ENCODE results near the gene DTX1. TPM values are rescaled to one million over a fixed set of nuclear protein-coding genes. Genes with fewer than 3 reads are reported as not detected.

Gene DTX1
- total and polyA plus RNA-seq, 2 of the 8 experiments (the other 6 are each of a cell fraction or from before 2014, with no cell fraction given), result 4.7 to 6.9 TPM

DNA sequence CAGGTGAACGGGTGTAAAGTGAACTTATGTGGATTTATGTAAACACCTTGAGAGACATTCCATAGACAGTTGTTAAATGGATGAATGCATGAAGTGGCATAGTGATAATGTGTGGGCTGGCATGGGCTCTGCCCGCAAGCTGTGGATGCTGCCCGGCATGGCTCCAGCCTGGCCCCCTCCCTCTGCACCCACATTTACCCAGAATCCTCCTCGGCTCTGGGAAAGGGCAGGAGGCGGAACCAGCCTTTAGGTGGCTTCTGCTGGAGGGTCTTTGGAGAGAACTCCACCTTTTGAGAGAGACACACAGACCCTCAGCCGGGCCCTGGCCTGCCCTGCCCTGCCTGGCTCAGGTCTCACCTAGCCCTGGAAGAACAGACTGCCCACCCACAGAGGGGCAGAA is 60.3 kb downstream of the DTX1 start:
- no peak overlapping the region for H2BK15ac ChIP-seq (ENCODE audit: low read length)
- FAIRE-seq (no peak), DNase-seq (ENCODE audit: low read depth in 1 of 2, low spot score in 2 of 2) (no peak)
- no peak overlapping the region for H3K56ac ChIP-seq (replicated peaks; ENCODE audit: insufficient read length, low read depth, low read length)
- H3K36me3 ChIP-seq (ENCODE audit: control insufficient read depth in 2 of 4, insufficient read depth in 4 of 4, low read length in 3 of 4), result no peaks in the 10 kb centered on the region
- 76% methylated on average over 5 of the region's 6 CpGs; no CpG with 5 or more reads in 1 of the 2 experiments for WGBS, 2 experiments (ENCODE audit: extremely low coverage in 1 of 2, insufficient coverage in 1 of 2, insufficient read length in 1 of 2, insufficient replicate concordance in 2 of 2, low coverage in 1 of 2, low lambda C conversion rate in 2 of 2, missing lambda C conversion rate in 1 of 2)
- no peak overlapping the region for H3K27ac ChIP-seq (ENCODE audit: low read depth, low read length)
- H3K27me3 ChIP-seq (replicated peaks in 1 of 4; ENCODE audit: control insufficient read depth in 3 of 4, extremely low read depth in 1 of 4, insufficient read depth in 3 of 4, low read length in 3 of 4), result no peaks in the 10 kb centered on the region
- no peaks in the 10 kb centered on the region; the same call in 1 of the 2 replicates for H3K79me1 ChIP-seq (ENCODE audit: low read depth, low read length)
- no peak overlapping the region for H4K5ac ChIP-seq (ENCODE audit: insufficient read length, low read depth, low read length)
- no peak overlapping the region for H4K91ac ChIP-seq (replicated peaks; ENCODE audit: insufficient read length, low read length)
- no peak overlapping the region for H2BK120ac ChIP-seq (replicated peaks; ENCODE audit: low read depth, low read length)
- H2AK5ac ChIP-seq (ENCODE audit: low read depth, low read length), result no peak overlapping the region
- H4K8ac ChIP-seq (ENCODE audit: extremely low read depth, insufficient read depth, low read length), result no peak overlapping the region
- no peak overlapping the region for H2BK20ac ChIP-seq (ENCODE audit: low read length)
- no peak overlapping the region for H3K4me3 ChIP-seq (ENCODE audit: extremely low read depth in 1 of 4, insufficient read depth in 2 of 4, low read depth in 3 of 4, low read length in 4 of 4)
- no peaks in the 10 kb centered on the region for H3K79me2 ChIP-seq (ENCODE audit: control insufficient read depth in 1 of 2, insufficient read depth in 2 of 2, low read length in 2 of 2)
- H3K14ac ChIP-seq (ENCODE audit: insufficient read length), result no peak overlapping the region
- no peak overlapping the region for H3K4ac ChIP-seq (replicated peaks; ENCODE audit: insufficient read length, low read depth, low read length)
- H2BK12ac ChIP-seq (ENCODE audit: low read depth, low read length), result no peak overlapping the region
- no peaks in the 10 kb centered on the region for H4K20me1 ChIP-seq (replicated peaks in 1 of 2; ENCODE audit: control insufficient read depth in 1 of 2, insufficient read depth in 2 of 2, low read length in 2 of 2)
- no peak overlapping the region for H3K4me2 ChIP-seq (ENCODE audit: insufficient read depth in 1 of 2, low read depth in 2 of 2, low read length in 2 of 2)
- no peak overlapping the region for H3K23ac ChIP-seq (ENCODE audit: insufficient read length)
- H2AFZ ChIP-seq (ENCODE audit: low read length), result no peak overlapping the region
- no peaks in the 10 kb centered on the region for H3K4me1 ChIP-seq (replicated peaks in 1 of 4; ENCODE audit: control insufficient read depth in 3 of 4, insufficient read depth in 4 of 4, low read length in 3 of 4)
- no peaks in the 10 kb centered on the region for H3K9me3 ChIP-seq (ENCODE audit: insufficient read depth in 2 of 2, low read depth in 1 of 2, low read length in 1 of 2)
- ChIA-PET CTCF (ENCODE audit: partially characterized antibody) (interaction anchor here (1.0 to 2.2 kb wide), 11 partner anchors 10 to 126 kb away, joined by 3 to 6 read pairs (median 5); partner anchors contain the start of gene RASAL1), POLR2A (ENCODE audit: partially characterized antibody) (no interaction called here)
- no peak overlapping the region for H3K9ac ChIP-seq (replicated peaks in 1 of 4; ENCODE audit: extremely low read depth in 1 of 4, low read depth in 3 of 4, low read length in 3 of 4)
- H3K23me2 ChIP-seq (ENCODE audit: low read depth, low read length), result no peaks in the 10 kb centered on the region
- no peak overlapping the region for H3K18ac ChIP-seq (ENCODE audit: extremely low read depth, low read length)
- H2BK5ac ChIP-seq (ENCODE audit: low read depth, low read length), result no peak overlapping the region
- TF ChIP-seq KDM5A (IDR thresholded peaks at IDR 0.05; ENCODE audit: low read length) (no peak), KDM1A (IDR thresholded peaks at IDR 0.05; ENCODE audit: borderline replicate concordance, low read length) (no peak), CREB1 (IDR thresholded peaks at IDR 0.05) (no peak), CBX8 (IDR thresholded peaks at IDR 0.05; ENCODE audit: borderline replicate concordance, low read depth, low read length) (no peak), CTBP2 (IDR thresholded peaks at IDR 0.05; ENCODE audit: borderline replicate concordance, insufficient read depth, insufficient read length, low read length) (no peak), BCL11A (IDR thresholded peaks at IDR 0.05; ENCODE audit: low read depth in 2 of 2, low read length in 2 of 2) (no peak), SUZ12 (IDR thresholded peaks at IDR 0.05; ENCODE audit: low read length) (no peak), JUN (IDR thresholded peaks at IDR 0.05; ENCODE audit: low read depth, low read length) (no peak), CHD2 (IDR thresholded peaks at IDR 0.05; ENCODE audit: low read length) (no peak), SP4 (IDR thresholded peaks at IDR 0.05; ENCODE audit: low read length) (no peak), SIN3A (conservative IDR thresholded peaks at IDR 0.05 in 1 of 2, IDR thresholded peaks at IDR 0.05 in 1 of 2; ENCODE audit: low read depth in 1 of 2, low read length in 2 of 2) (no peak), NRF1 (IDR thresholded peaks at IDR 0.05; ENCODE audit: low read depth, low read length) (no peak)
- TF ChIP-seq, protein P1, sequence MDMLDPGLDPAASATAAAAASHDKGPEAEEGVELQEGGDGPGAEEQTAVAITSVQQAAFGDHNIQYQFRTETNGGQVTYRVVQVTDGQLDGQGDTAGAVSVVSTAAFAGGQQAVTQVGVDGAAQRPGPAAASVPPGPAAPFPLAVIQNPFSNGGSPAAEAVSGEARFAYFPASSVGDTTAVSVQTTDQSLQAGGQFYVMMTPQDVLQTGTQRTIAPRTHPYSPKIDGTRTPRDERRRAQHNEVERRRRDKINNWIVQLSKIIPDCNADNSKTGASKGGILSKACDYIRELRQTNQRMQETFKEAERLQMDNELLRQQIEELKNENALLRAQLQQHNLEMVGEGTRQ (IDR thresholded peaks at IDR 0.05; ENCODE audit: low read length), result no peak
- TF ChIP-seq, protein P2, sequence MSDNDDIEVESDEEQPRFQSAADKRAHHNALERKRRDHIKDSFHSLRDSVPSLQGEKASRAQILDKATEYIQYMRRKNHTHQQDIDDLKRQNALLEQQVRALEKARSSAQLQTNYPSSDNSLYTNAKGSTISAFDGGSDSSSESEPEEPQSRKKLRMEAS (IDR thresholded peaks at IDR 0.05), result no peak
